Subcutaneous abdominal adipose tissue (tissue), 5 donors: ENCODE results near the gene FAM131B.
A peak's percentile ranks its signal among the peaks of the same experiment; 100 is the strongest.

Experiments used
- H3K27ac ChIP-seq: one replicate; pipeline ENCODE4 v1.7.0; 2013; ENCODE audit warnings: low read depth, mild to moderate bottlenecking, inconsistent platforms, low read length, moderate library complexity
- H3K27me3 ChIP-seq, 5 donors: one replicate each; pipeline ENCODE4 v1.7.0; 2013; ENCODE audit warnings: low read length in 5 of 5, inconsistent platforms in 1 of 5; ENCODE audit not compliant: control insufficient read depth in 5 of 5, insufficient read depth in 4 of 5
- H3K36me3 ChIP-seq, 5 donors: one replicate each; pipeline ENCODE4 v1.7.0; 2013; ENCODE audit warnings: low read length in 5 of 5; ENCODE audit not compliant: control insufficient read depth in 5 of 5, insufficient read depth in 5 of 5
- H3K4me1 ChIP-seq, 5 donors: one replicate each; pipeline ENCODE4 v1.7.0; 2013; ENCODE audit warnings: low read length in 5 of 5, mild to moderate bottlenecking in 3 of 5, moderate library complexity in 1 of 5; ENCODE audit not compliant: control insufficient read depth in 5 of 5, insufficient read depth in 5 of 5
- H3K4me3 ChIP-seq, 5 donors: one replicate each; pipeline ENCODE4 v1.7.0; 2013; ENCODE audit warnings: low read length in 5 of 5, low read depth in 1 of 5
- H3K9ac ChIP-seq, 5 donors: one replicate each; pipeline ENCODE4 v1.7.0; 2013; ENCODE audit warnings: low read length in 5 of 5, mild to moderate bottlenecking in 4 of 5, moderate library complexity in 3 of 5
- H3K9me3 ChIP-seq, 5 donors: one replicate each; pipeline ENCODE4 v1.7.0; 2013; ENCODE audit warnings: low read length in 5 of 5; ENCODE audit not compliant: control insufficient read depth in 5 of 5
- donor health status: healthy.
- donor health status: healthy.
- donor health status: healthy.
- donor health status: healthy.
- donor health status: healthy.

The FAM131B gene

GRCh38 chr7:143374561-143374960 lies 12.0 kb upstream of the FAM131B start:
- H3K27me3 ChIP-seq: no peaks in the 10 kb centered on the region
- no peak overlapping the region for H3K27ac ChIP-seq
- peaks cover 0 to 37% (median 12%) of the 10 kb centered on the region in 5 donors for H3K4me1 ChIP-seq
- H3K9me3 ChIP-seq: no peaks in the 10 kb centered on the region
- no peak overlapping the region for H3K4me3 ChIP-seq
- H3K9ac ChIP-seq: no peak overlapping the region
- no peaks in the 10 kb centered on the region for H3K36me3 ChIP-seq

- H3K36me3 ChIP-seq: no peaks in the 10 kb centered on the region
- no peaks in the 10 kb centered on the region for H3K9me3 ChIP-seq
- H3K4me1 ChIP-seq: peaks cover 0 to 31% (median 5%) of the 10 kb centered on the region in 5 donors
- H3K27me3 ChIP-seq: no peaks in the 10 kb centered on the region
- H3K9ac ChIP-seq: no peak overlapping the region
- no peak overlapping the region for H3K4me3 ChIP-seq
- no peak overlapping the region for H3K27ac ChIP-seq
Observed at GRCh38 chr7:143373255-143373794, 10.8 kb upstream of the FAM131B start.

GRCh38 chr7:143372070-143372469 lies 9.6 kb upstream of the FAM131B start:
- H3K36me3 ChIP-seq: no peaks in the 10 kb centered on the region
- H3K27me3 ChIP-seq: no peaks in the 10 kb centered on the region
- no peak overlapping the region for H3K4me3 ChIP-seq
- peaks cover 0 to 31% (median 5%) of the 10 kb centered on the region in 5 donors for H3K4me1 ChIP-seq
- H3K9ac ChIP-seq: no peak overlapping the region
- no peaks in the 10 kb centered on the region for H3K9me3 ChIP-seq
- no peak overlapping the region for H3K27ac ChIP-seq

GRCh38 chr7:143369678-143370651 lies 7.5 kb upstream of the FAM131B start:
- Histone ChIP-seq H3K9ac (no peak overlapping the region), H3K27me3 (no peaks in the 10 kb centered on the region), H3K4me3 (no peak overlapping the region), H3K27ac (no peak overlapping the region), H3K4me1 (peaks cover 0 to 20% (median 1%) of the 10 kb centered on the region in 5 donors), H3K36me3 (no peaks in the 10 kb centered on the region), H3K9me3 (no peaks in the 10 kb centered on the region)

GRCh38 chr7:143368387-143368786 lies 5.9 kb upstream of the FAM131B start:
- H3K27ac ChIP-seq: no peak overlapping the region
- no peaks in the 10 kb centered on the region for H3K36me3 ChIP-seq
- no peaks in the 10 kb centered on the region for H3K9me3 ChIP-seq
- H3K9ac ChIP-seq: no peak overlapping the region
- H3K27me3 ChIP-seq: peaks cover 1 to 8% (median 5%) of the 10 kb centered on the region in 5 donors
- no peak overlapping the region for H3K4me3 ChIP-seq
- H3K4me1 ChIP-seq: peaks cover 0 to 4% (median 0%) of the 10 kb centered on the region in 5 donors

- Histone ChIP-seq H3K27ac (no peak overlapping the region), H3K9me3 (no peaks in the 10 kb centered on the region), H3K27me3 (peaks cover 6 to 12% (median 9%) of the 10 kb centered on the region in 5 donors), H3K4me1 (peaks cover 0 to 7% (median 3%) of the 10 kb centered on the region in 5 donors), H3K36me3 (no peaks in the 10 kb centered on the region), H3K4me3 (no peak overlapping the region), H3K9ac (no peak overlapping the region)
Observed at GRCh38 chr7:143367972-143368371, 5.5 kb upstream of the FAM131B start.

GRCh38 chr7:143363016-143363937 lies 764 bp upstream of the FAM131B start:
- Histone ChIP-seq H3K9ac (no peak overlapping the region), H3K9me3 (no peaks in the 10 kb centered on the region), H3K4me3 (peak overlapping the region in 1 of 5 donors; percentile 44), H3K27ac (no peak overlapping the region), H3K4me1 (peaks cover 0 to 12% (median 9%) of the 10 kb centered on the region in 5 donors), H3K27me3 (peaks cover 13 to 37% (median 19%) of the 10 kb centered on the region in 5 donors), H3K36me3 (no peaks in the 10 kb centered on the region)

- Histone ChIP-seq H3K4me3 (peak overlapping the region in 3 of 5 donors; percentile 61 to 71 (median 62)), H3K9ac (no peak overlapping the region), H3K9me3 (no peaks in the 10 kb centered on the region), H3K27ac (no peak overlapping the region), H3K36me3 (no peaks in the 10 kb centered on the region), H3K4me1 (peaks cover 0 to 12% (median 9%) of the 10 kb centered on the region in 5 donors), H3K27me3 (peaks cover 13 to 37% (median 19%) of the 10 kb centered on the region in 5 donors)
Observed at GRCh38 chr7:143361552-143362130, 872 bp downstream of the FAM131B start.

- Histone ChIP-seq H3K4me1 (peaks cover 0 to 12% (median 9%) of the 10 kb centered on the region in 5 donors), H3K4me3 (no peak overlapping the region), H3K27ac (no peak overlapping the region), H3K36me3 (no peaks in the 10 kb centered on the region), H3K9ac (no peak overlapping the region), H3K27me3 (peaks cover 13 to 40% (median 19%) of the 10 kb centered on the region in 5 donors), H3K9me3 (no peaks in the 10 kb centered on the region)
Observed at GRCh38 chr7:143360788-143361551, 1.5 kb downstream of the FAM131B start.
